ENCODE results near the gene ACSL6.
"Not testable (repeated sequence)": the region's sequence is repeated elsewhere in the genome, so short reads cannot be mapped to it uniquely, and the experiment has no call there.

ACSL6 gene

DNA sequence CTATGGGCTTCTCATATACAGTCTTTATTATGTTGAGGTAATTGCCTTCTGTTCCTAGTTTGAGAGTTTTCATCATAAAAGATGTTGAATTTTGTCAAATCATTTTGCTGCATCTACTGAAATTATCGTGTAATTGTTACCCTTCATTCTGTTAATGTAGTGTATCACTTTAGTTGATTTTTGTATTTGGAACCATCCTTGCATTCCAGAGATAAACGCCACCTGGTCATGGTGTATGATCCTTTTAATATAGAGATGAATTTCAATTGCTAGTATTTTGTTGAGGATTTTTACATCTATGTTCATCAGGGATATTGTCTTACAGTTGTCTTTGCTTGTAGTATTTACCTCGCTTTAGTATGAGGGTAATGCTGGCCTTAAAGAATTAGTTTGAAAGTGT is 85.3 kb downstream of the ACSL6 start:
- no peak for DNase-seq

DNA sequence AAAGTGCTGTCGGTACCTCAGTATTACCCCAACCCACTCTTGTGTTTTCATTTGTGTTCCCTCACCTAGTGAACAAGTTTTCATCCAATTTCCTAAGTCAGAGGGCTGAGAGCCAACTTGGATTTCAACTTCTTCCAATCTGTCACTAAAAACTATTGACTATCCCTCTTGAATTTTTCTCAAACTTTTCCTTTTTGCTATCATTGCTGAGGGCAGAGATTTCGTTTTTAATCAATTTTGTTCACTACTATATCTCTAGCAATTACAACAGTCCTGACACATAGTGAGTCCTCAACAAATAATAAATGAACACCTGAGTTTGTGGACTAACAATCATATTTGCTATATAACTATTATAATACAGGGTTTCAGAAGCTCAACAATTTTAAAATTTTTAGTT is 95.0 kb downstream of the ACSL6 start:
- no peak for DNase-seq

GRCh38 chr5:131914472-131914871 is 97.0 kb downstream of the ACSL6 start:
- no peak for DNase-seq

DNA sequence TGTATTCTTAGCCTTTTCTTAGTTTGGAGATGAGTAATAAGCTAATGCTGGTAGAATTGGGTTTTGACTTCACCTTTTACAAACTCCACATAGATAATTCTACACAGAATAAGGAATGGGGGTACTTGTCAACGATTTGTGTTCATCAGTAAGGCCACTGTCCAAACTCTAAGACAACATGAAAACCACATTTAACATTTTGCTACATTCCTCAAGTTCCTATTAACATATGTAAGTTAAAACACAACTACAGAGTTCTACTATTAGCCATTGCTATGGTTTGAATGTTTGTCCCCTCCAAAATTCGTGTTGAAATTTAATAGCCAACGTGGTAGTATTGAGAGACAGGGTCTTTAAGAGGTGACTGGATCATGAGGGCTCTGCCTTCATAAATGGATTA is 97.9 kb downstream of the ACSL6 start:
- DNase-seq, result no peak

- no peak for DNase-seq
These were observed 104.8 kb downstream of the ACSL6 start for GRCh38 chr5:131906668-131907067.

- not testable (repeated sequence) for DNase-seq
These were observed 109.2 kb downstream of the ACSL6 start for GRCh38 chr5:131902266-131902665.
